Thoracic aorta (tissue), 2 donors: Measurements from ENCODE around the gene KLK10. TPM values are rescaled to one million over a fixed set of nuclear protein-coding genes. Genes with fewer than 3 reads are reported as not detected.

Experiments used
- ATAC-seq: fragments of 150-250 bp; one replicate; pipeline ENCODE4 v1.8.0; 2017; ENCODE audit warnings: low read depth; ENCODE audit not compliant: insufficient number of reproducible peaks, low FRiP score
- DNase-seq: peaks from one replicate; pipeline ENCODE4 v3.0.0-alpha.2; 2020; ENCODE audit warnings: low spot score
- H3K27ac ChIP-seq, 2 donors: fragments of 200-600 bp; sonication (generic); 1 replicate in 1 of 2; 2 replicates in 1 of 2; pipeline ENCODE4 v1.5.1; 2016; ENCODE audit warnings: mild to moderate bottlenecking in 2 of 2, moderate library complexity in 2 of 2
- H3K27me3 ChIP-seq: fragments of 200-600 bp; sonication (generic); replicated peaks from 2 replicates; pipeline ENCODE4 v1.6.0; 2016; ENCODE audit warnings: mild to moderate bottlenecking; ENCODE audit not compliant: insufficient read depth
- H3K36me3 ChIP-seq: fragments of 200-600 bp; sonication (generic); one replicate; pipeline ENCODE4 v1.5.1; 2016
- H3K4me1 ChIP-seq, 2 donors: fragments of 200-600 bp; sonication (generic); 1 replicate in 1 of 2; 2 replicates in 1 of 2; pipeline versions ENCODE4 v1.5.1 to v1.6.0; 2016; ENCODE audit warnings: low read depth in 2 of 2, mild to moderate bottlenecking in 1 of 2; ENCODE audit not compliant: control insufficient read depth in 1 of 2
- H3K4me3 ChIP-seq: fragments of 200-600 bp; sonication (generic); 2 replicates; pipeline ENCODE4 v1.5.1; 2016; ENCODE audit warnings: mild to moderate bottlenecking
- H3K9me3 ChIP-seq: fragments of 200-600 bp; sonication (generic); 2 replicates; pipeline ENCODE4 v1.5.1; 2016
- total RNA-seq, 2 donors: library from RNA; depleted of rRNA; stranded (reverse); fragments of >200 nt; gene quantifications; one replicate each; pipeline versions ENCODE4 v1.1.0 to v1.2.3, GENCODE V29; 2016
- TF ChIP-seq, protein P1 (sequence below): fragments of 200-600 bp; sonication (generic); IDR thresholded peaks from one replicate; pipeline ENCODE4 v1.5.1; 2019; ENCODE audit warnings: antibody characterized with exemption

KLK10 gene
- total RNA-seq, 2 donors from 2014 or later: not detected

DNA sequence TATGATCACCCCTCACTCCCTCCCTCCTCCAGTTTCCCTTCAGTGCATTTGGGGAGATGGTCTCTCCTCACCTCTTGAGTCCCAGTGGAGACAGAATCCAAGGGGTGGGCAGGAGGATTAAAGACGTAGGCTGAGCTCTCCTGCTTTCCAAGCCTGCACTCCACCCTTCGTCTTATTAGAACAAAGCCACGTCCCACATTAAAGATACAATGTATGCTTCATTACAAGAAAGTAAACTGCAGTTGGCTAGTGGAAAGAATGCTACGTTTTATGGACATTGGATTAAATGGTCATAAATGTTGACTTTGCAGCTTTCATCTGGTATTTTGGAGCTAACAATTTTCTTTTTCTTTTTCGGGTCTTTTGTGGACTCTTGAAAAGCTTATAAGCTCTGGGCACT lies 8.4 kb upstream of the KLK10 start:
- Histone ChIP-seq H3K9me3 (no peaks in the 10 kb centered on the region), H3K4me1 (no peaks in the 10 kb centered on the region), H3K4me3 (no peak overlapping the region), H3K27me3 (no peaks in the 10 kb centered on the region), H3K36me3 (no peaks in the 10 kb centered on the region), H3K27ac (no peak overlapping the region)
- no peak for ATAC-seq
- TF ChIP-seq, protein P1, sequence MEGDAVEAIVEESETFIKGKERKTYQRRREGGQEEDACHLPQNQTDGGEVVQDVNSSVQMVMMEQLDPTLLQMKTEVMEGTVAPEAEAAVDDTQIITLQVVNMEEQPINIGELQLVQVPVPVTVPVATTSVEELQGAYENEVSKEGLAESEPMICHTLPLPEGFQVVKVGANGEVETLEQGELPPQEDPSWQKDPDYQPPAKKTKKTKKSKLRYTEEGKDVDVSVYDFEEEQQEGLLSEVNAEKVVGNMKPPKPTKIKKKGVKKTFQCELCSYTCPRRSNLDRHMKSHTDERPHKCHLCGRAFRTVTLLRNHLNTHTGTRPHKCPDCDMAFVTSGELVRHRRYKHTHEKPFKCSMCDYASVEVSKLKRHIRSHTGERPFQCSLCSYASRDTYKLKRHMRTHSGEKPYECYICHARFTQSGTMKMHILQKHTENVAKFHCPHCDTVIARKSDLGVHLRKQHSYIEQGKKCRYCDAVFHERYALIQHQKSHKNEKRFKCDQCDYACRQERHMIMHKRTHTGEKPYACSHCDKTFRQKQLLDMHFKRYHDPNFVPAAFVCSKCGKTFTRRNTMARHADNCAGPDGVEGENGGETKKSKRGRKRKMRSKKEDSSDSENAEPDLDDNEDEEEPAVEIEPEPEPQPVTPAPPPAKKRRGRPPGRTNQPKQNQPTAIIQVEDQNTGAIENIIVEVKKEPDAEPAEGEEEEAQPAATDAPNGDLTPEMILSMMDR: no peak
- DNase-seq: no peak

DNA sequence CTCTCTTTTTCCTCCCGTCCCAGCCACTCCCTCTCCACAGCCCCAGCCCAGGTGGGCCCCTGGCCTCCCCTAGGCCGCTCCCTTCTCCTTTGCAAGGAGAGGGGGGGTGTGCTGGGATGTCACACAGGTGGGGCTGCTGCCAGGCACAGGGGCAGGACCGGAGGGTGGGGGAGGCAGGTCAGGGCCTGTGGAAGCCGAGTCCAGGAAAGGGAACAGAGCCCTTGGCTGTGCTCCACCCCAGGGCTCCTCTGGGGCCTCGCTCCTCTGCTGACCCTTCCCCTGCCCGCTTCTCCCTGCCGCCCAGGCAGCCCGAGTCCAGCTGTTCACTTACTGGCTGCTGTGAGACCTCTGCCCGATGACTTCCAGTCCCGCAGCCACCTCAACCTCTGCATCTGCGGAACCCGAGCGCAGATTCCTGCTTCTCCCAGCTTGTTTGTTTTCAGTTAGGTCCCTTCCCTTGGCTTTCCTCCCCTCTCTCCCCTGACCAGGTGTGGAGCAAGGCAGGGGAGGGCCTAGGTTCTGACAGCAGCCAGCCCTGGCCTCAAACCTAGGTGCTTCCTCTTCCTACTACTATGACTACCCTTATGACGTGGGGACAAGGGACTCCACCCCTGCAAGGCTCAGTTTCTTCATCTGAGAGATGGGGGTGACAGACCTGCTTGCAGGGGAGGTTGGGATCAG lies 7.8 kb upstream of the KLK10 start:
- H3K4me3 ChIP-seq: no peak overlapping the region
- H3K27ac ChIP-seq: no peak overlapping the region
- H3K9me3 ChIP-seq: no peaks in the 10 kb centered on the region
- H3K36me3 ChIP-seq: no peaks in the 10 kb centered on the region
- DNase-seq (no peak), ATAC-seq (no peak)
- H3K4me1 ChIP-seq: no peaks in the 10 kb centered on the region
- TF ChIP-seq, protein P1: no peak
- H3K27me3 ChIP-seq: no peaks in the 10 kb centered on the region

DNA sequence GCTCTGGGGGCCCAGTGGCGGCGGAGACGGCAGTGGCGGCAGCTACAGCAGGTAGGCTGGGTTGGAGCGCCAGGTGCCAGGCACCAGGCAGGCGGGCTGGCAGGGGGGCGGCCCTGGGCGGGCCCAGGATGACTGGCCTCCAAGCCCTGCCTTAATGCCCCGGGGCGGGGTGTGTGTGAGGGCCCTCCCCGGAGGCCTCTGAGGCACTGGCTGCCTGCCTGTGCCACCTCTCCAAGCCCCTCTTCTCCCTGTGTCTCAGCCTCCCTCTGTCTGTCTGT lies 7.0 kb upstream of the KLK10 start, which contains the start of gene KLK11:
Gene KLK11 (minus strand): TSS at position 63 of the 278 bp plus-strand sequence. CDS start 985 bp downstream, outside the sequence.
- ATAC-seq (no peak), DNase-seq (no peak)
- no peaks in the 10 kb centered on the region for H3K4me1 ChIP-seq
- H3K4me3 ChIP-seq: no peak within 1 kb of the TSS
- TF ChIP-seq, protein P1: no peak
- H3K9me3 ChIP-seq: no peaks in the 10 kb centered on the region
- no peaks in the 10 kb centered on the region for H3K27me3 ChIP-seq
- H3K27ac ChIP-seq: no peak within 1 kb of the TSS
- H3K36me3 ChIP-seq: no peaks in the 10 kb centered on the region

DNA sequence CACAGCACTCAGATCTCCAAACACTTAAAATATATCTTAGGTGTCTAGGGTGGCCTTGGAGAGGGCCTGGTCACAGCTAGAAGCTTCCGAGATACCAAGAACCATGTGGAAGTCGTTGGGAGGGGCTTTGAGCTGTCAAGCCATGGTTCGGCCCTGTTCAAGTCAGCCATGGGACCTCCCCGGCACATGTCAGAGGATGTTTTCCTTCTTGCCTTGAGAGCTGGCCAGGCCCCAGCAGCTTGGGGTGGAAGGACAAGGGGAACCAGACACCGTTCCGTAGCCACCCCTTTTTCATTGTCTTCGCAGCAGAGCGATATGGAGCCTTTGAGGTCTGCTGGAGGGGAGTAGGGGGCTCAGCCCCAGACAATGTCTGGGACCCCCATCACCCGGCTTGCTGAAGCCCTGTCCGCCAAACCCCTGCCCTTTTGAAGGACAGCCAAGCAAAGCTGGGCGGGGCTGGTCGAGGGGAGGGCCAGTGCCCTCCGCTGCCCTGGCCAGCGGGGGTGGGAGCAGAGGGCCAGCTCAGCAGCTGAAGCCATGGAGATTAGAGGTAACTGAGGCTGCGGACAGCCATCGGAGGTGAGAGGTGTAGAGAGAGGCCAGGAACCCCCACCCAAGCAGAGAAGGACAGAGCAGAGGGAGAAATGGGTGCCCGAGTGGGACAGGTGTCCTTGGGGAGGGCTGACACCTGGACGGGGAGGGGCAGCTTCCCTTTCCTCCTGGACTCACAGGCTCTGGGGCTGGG lies 6.5 kb upstream of the KLK10 start:
- Histone ChIP-seq H3K36me3 (no peaks in the 10 kb centered on the region), H3K27ac (no peak overlapping the region), H3K9me3 (no peaks in the 10 kb centered on the region), H3K27me3 (no peaks in the 10 kb centered on the region), H3K4me1 (no peaks in the 10 kb centered on the region), H3K4me3 (no peak overlapping the region)
- TF ChIP-seq, protein P1: no peak
- no peak for ATAC-seq
- no peak for DNase-seq

DNA sequence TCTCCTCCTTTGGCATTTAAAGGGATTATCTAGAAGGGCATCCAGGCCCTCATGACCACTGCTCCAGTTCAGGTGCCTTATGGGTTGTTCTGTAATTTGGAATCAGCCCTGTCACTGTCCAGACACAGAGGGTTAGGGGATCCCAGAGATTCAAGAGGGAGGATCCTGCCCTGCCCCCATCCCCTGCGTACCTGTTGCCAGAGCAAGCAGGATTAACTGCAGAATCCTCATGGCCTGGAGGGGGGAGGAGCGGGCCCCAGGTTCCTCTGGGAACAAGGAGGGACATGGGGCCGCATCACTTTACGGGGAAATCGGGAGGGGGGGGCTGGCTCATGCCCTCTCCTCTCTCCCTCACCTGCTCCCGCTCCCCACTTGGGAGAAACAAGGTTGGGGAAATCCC lies 5.9 kb upstream of the KLK10 start:
- no peaks in the 10 kb centered on the region for H3K36me3 ChIP-seq
- no peaks in the 10 kb centered on the region for H3K9me3 ChIP-seq
- TF ChIP-seq, protein P1: no peak
- H3K27ac ChIP-seq: no peak overlapping the region
- no peak for DNase-seq
- ATAC-seq: no peak
- H3K4me1 ChIP-seq: no peaks in the 10 kb centered on the region
- no peak overlapping the region for H3K4me3 ChIP-seq
- no peaks in the 10 kb centered on the region for H3K27me3 ChIP-seq
